NCI-H2227 treated with DMSO at 0.1 percent for 48 hours (cell line): Measurements from ENCODE around the gene ALDH16A1.

Experiments
- DNase-seq: peaks from one replicate; lab custom pipeline; 2025; lab: John Stamatoyannopoulos, UW

ALDH16A1 gene

DNA sequence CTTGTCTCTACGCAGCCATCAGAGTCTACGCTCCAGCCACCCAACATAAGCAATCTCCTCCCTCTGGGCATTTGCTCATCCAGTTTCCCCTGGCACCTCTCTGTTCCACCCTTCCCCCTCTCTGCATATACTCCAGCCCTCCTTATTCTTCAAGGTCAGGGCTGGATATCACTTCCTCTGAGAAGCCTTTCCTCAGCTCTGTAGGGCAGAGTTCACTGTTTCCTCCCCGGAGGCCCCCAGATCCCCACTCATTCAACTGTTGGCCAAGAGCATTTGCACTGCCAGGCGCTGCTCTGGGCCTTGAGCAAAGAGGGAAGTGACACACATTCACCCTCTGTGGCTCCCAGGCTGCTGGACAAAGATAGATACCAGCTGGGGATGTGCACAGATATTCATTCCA, 62.7 kb downstream of the ALDH16A1 start:
- no peak for DNase-seq

DNA sequence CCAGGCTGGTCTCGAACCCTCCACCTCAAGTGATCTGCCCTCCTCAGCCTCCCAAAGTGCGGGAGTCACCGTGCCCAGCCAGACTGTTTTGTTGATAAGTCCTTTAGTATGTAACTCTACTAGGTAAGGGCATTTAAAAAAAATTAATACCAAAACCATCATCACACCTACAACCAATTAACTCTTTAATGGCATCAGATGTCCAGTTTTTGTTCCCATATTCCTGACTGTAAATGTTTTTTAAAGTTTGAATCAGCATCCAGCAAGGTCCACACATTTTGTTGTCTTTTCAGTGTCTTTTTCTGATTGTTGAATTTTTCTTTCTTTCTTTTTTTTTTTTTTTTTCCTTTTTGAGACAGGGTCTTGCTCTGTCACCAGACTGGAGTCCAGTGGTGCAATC, 65.0 kb downstream of the ALDH16A1 start:
- DNase-seq, result no peak
